Ishikawa (cell line): ENCODE measurements around the gene PRPF31.

Experiments used
- CEBPB ChIP-seq: IDR thresholded peaks from 2 replicates; pipeline ENCODE4 v1.6.1; 2012
- CREB1 ChIP-seq: IDR thresholded peaks from 2 replicates; pipeline ENCODE4 v1.6.1; 2012; ENCODE audit warnings: low read depth
- EGR1 ChIP-seq: IDR thresholded peaks from 2 replicates; pipeline ENCODE4 v1.6.1; 2012
- EP300 ChIP-seq: IDR thresholded peaks from 2 replicates; pipeline ENCODE4 v1.6.1; 2012; ENCODE audit warnings: borderline replicate concordance
- FOXM1 ChIP-seq: IDR thresholded peaks from 2 replicates; pipeline ENCODE4 v1.6.1; 2012; ENCODE audit warnings: low read depth, borderline replicate concordance
- NFIC ChIP-seq: IDR thresholded peaks from 2 replicates; pipeline ENCODE4 v1.6.1; 2012
- RAD21 ChIP-seq: IDR thresholded peaks from 2 replicates; pipeline ENCODE4 v1.6.1; 2012; ENCODE audit warnings: low read depth
- REST ChIP-seq: IDR thresholded peaks from 2 replicates; pipeline ENCODE4 v1.6.1; 2012; ENCODE audit warnings: low read depth, mild to moderate bottlenecking
- TAF1 ChIP-seq: IDR thresholded peaks from 2 replicates; pipeline ENCODE4 v1.6.1; 2012; ENCODE audit warnings: low read depth, mild to moderate bottlenecking
- TCF12 ChIP-seq: IDR thresholded peaks from 2 replicates; pipeline ENCODE4 v1.6.1; 2012; ENCODE audit warnings: low read depth
- TEAD4 ChIP-seq: IDR thresholded peaks from 2 replicates; pipeline ENCODE4 v1.6.1; 2012
- YY1 ChIP-seq: IDR thresholded peaks from 2 replicates; pipeline ENCODE4 v1.6.1; 2012; ENCODE audit warnings: low read depth
- ZBTB7A ChIP-seq: IDR thresholded peaks from 2 replicates; pipeline ENCODE4 v1.6.1; 2012; ENCODE audit warnings: low read depth
- TF ChIP-seq, protein P1 (sequence below): IDR thresholded peaks from 2 replicates; pipeline ENCODE4 v1.6.1; 2012
- TF ChIP-seq, protein P2 (sequence below): IDR thresholded peaks from 2 replicates; pipeline ENCODE4 v1.6.1; 2012

The PRPF31 gene

DNA sequence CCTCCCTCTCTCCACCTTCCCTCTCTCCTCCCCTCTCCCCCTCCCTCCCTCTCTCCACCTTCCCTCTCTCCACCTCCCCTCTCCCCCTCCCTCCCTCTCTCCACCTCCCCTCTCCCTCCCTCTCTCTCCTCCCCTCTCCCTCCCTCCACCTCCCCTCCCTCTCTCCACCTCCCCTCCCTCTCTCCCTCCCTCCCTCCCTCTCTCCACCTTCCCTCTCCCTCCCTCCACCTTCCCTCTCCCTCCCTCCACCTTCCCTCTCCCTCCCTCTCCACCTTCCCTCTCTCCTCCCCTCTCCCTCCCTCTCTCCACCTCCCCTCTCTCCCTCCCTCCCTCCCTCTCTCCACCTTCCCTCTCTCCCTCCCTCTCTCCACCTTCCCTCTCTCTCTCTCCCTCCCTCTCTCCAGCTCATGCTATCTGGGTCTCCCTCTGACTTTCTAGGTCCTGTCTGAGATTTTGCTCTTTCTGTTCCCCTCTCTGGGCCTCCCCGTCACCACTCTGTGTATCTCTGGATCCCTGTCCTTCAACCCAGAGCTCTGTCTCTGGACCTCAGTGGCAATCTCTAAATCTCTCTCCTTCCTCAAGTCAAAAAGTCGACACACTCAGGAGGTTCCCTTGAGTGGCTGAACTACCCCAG lies 18.5 kb downstream of the PRPF31 start:
- TF ChIP-seq RAD21: no peak
- no peak for TF ChIP-seq TCF12
- TF ChIP-seq NFIC: no peak
- no peak for TF ChIP-seq TAF1
- no peak for TF ChIP-seq EGR1

GRCh38 chr19:54136086-54136863 lies 20.7 kb downstream of the PRPF31 start:
- TF ChIP-seq REST: no peak
- TF ChIP-seq CEBPB: no peak
- TF ChIP-seq NFIC: no peak
- no peak for TF ChIP-seq ZBTB7A
- no peak for TF ChIP-seq TEAD4
- TF ChIP-seq YY1: no peak
- TF ChIP-seq EGR1: no peak
- TF ChIP-seq, protein P1, sequence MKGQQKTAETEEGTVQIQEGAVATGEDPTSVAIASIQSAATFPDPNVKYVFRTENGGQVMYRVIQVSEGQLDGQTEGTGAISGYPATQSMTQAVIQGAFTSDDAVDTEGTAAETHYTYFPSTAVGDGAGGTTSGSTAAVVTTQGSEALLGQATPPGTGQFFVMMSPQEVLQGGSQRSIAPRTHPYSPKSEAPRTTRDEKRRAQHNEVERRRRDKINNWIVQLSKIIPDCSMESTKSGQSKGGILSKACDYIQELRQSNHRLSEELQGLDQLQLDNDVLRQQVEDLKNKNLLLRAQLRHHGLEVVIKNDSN: no peak

DNA sequence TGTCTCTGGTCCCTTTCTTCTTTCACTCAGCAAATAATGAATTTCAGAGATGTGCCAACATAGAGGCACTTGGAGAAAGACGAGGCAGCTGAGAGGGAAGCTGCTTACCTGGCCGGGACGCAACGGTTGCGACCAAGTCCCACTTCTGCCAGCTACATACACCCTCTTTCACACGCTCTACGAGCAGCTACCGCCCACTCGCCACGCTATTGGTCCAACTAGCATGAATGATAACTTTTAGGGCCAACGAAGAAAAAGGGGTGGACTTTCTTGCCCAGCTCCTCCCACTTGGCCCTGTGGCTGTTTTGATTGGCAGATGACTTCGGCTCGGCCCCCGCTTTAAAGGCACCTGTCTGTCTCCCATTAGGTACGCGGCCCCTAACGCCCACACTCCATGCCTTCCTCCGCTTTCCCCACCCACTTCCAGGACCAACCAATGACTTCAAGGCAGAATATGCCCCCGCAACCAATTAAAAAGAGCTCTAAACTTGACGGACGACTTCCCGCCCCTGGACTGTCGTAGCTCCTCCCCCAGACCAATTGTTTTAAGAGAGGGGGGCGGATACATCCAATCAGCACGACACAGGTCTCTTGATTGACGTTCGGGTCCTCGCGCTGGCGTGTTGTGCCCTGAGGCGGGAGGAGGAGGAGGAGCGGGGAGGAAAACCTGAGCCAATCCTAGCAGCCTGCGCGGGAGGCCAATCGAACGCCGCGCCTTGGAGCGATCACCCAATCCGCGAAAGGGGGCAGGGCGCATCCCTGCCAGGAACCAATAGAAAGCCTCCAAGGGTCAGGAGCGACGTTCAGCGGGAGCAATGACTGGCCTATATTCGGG lies 21.5 kb downstream of the PRPF31 start:
- TF ChIP-seq NFIC (no peak), ZBTB7A (no peak), EGR1 (peak; percentile 88), FOXM1 (peak; percentile 28; the same call in 1 of the 2 replicates), TAF1 (peak; percentile 62; the same call in 1 of the 2 replicates), CREB1 (0 out of 2 replicates have a peak, but pooled peaks have one; percentile 17), TEAD4 (0 out of 2 replicates have a peak, but pooled peaks have one; percentile 0), YY1 (no peak)
- TF ChIP-seq, protein P2, sequence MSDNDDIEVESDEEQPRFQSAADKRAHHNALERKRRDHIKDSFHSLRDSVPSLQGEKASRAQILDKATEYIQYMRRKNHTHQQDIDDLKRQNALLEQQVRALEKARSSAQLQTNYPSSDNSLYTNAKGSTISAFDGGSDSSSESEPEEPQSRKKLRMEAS: peak; percentile 30; the same call in 1 of the 2 replicates

GRCh38 chr19:54137699-54138488 lies 22.3 kb downstream of the PRPF31 start, which contains the start of gene CNOT3:
Gene CNOT3, plus strand, starts transcription at chr19:54137762. Its CDS starts 5,217 bp downstream, at chr19:54142979.
- no peak for TF ChIP-seq REST
- TF ChIP-seq NFIC: no peak
- TF ChIP-seq FOXM1: no peak
- TF ChIP-seq, protein P1: no peak
- TF ChIP-seq EP300: no peak
- no peak for TF ChIP-seq CREB1
- no peak for TF ChIP-seq TCF12
- no peak for TF ChIP-seq CEBPB
- peak; percentile 89 for TF ChIP-seq TAF1
- no peak for TF ChIP-seq RAD21
- TF ChIP-seq EGR1: peak; percentile 8; the same call in 1 of the 2 replicates
- 0 out of 2 replicates have a peak, but pooled peaks have one; percentile 1 for TF ChIP-seq TEAD4
- peak; percentile 28; the same call in 1 of the 2 replicates for TF ChIP-seq ZBTB7A
- TF ChIP-seq, protein P2: peak; percentile 84
- peak; percentile 93 for TF ChIP-seq YY1
